Activated naive CD4-positive, alpha-beta T cell treated with anti-CD3 and anti-CD28 coated beads, Interleukin-2, amount 50 U/mL, for 24 hours (primary cell): ENCODE measurements around the gene PPP2R2C.

Experiments
- H3K27ac Mint-ChIP-seq: one replicate; pipeline ENCODE4 v1.8.0; 2021; ENCODE audit warnings: mild to moderate bottlenecking, mixed read lengths
- H3K27me3 Mint-ChIP-seq: one replicate; pipeline ENCODE4 v1.8.0; 2021; ENCODE audit warnings: mixed read lengths
- H3K36me3 Mint-ChIP-seq: one replicate; pipeline ENCODE4 v1.8.0; 2021; ENCODE audit warnings: mixed read lengths
- H3K4me1 Mint-ChIP-seq: one replicate; pipeline ENCODE4 v1.8.0; 2021; ENCODE audit warnings: mixed read lengths
- H3K4me3 Mint-ChIP-seq: one replicate; pipeline ENCODE4 v1.8.0; 2021; ENCODE audit warnings: mild to moderate bottlenecking, mixed read lengths
- H3K9me3 Mint-ChIP-seq: one replicate; pipeline ENCODE4 v1.8.0; 2021; ENCODE audit warnings: mixed read lengths

PPP2R2C gene

GRCh38 chr4:6319530-6320150 lies 152.8 kb downstream of the PPP2R2C start:
- Mint-ChIP-seq H3K9me3 (no peaks in the 10 kb centered on the region), H3K4me3 (no peak overlapping the region), H3K27ac (no peak overlapping the region), H3K27me3 (peaks cover 15% of the 10 kb centered on the region), H3K36me3 (no peaks in the 10 kb centered on the region), H3K4me1 (no peaks in the 10 kb centered on the region)

GRCh38 chr4:6318206-6318605 lies 154.2 kb downstream of the PPP2R2C start:
- H3K27ac Mint-ChIP-seq: no peak overlapping the region
- H3K4me3 Mint-ChIP-seq: no peak overlapping the region
- H3K27me3 Mint-ChIP-seq: peaks cover 19% of the 10 kb centered on the region
- no peaks in the 10 kb centered on the region for H3K9me3 Mint-ChIP-seq
- no peaks in the 10 kb centered on the region for H3K36me3 Mint-ChIP-seq
- H3K4me1 Mint-ChIP-seq: no peaks in the 10 kb centered on the region

- Mint-ChIP-seq H3K4me3 (no peak overlapping the region), H3K4me1 (no peaks in the 10 kb centered on the region), H3K9me3 (no peaks in the 10 kb centered on the region), H3K27me3 (peaks cover 26% of the 10 kb centered on the region), H3K36me3 (no peaks in the 10 kb centered on the region), H3K27ac (no peak overlapping the region)
Observed at GRCh38 chr4:6316461-6317003, 155.9 kb downstream of the PPP2R2C start.

- peaks cover 4% of the 10 kb centered on the region for H3K4me1 Mint-ChIP-seq
- no peak overlapping the region for H3K4me3 Mint-ChIP-seq
- no peak overlapping the region for H3K27ac Mint-ChIP-seq
- H3K9me3 Mint-ChIP-seq: no peaks in the 10 kb centered on the region
- H3K27me3 Mint-ChIP-seq: peaks cover 39% of the 10 kb centered on the region
- no peaks in the 10 kb centered on the region for H3K36me3 Mint-ChIP-seq
Observed at GRCh38 chr4:6313216-6313615, 159.2 kb downstream of the PPP2R2C start.

- Mint-ChIP-seq H3K27me3 (peaks cover 40% of the 10 kb centered on the region), H3K4me3 (peak overlapping the region; percentile 45)
Observed at GRCh38 chr4:6309777-6310176, 162.6 kb downstream of the PPP2R2C start.

GRCh38 chr4:6308899-6309643 lies 163.3 kb downstream of the PPP2R2C start:
- H3K36me3 Mint-ChIP-seq: no peaks in the 10 kb centered on the region
- no peaks in the 10 kb centered on the region for H3K9me3 Mint-ChIP-seq
- H3K27ac Mint-ChIP-seq: no peak overlapping the region
- H3K4me3 Mint-ChIP-seq: peak overlapping the region; percentile 45
- peaks cover 4% of the 10 kb centered on the region for H3K4me1 Mint-ChIP-seq
- peaks cover 40% of the 10 kb centered on the region for H3K27me3 Mint-ChIP-seq

More at GRCh38 chr4:6309777-6310176, 162.6 kb downstream of the PPP2R2C start:
- Mint-ChIP-seq H3K9me3 (no peaks in the 10 kb centered on the region), H3K4me1 (peaks cover 4% of the 10 kb centered on the region), H3K36me3 (no peaks in the 10 kb centered on the region), H3K27ac (no peak overlapping the region)

GRCh38 chr4:6307891-6308290 lies 164.5 kb downstream of the PPP2R2C start:
- Mint-ChIP-seq H3K4me1 (peaks cover 4% of the 10 kb centered on the region), H3K9me3 (no peaks in the 10 kb centered on the region), H3K27me3 (peaks cover 34% of the 10 kb centered on the region), H3K36me3 (no peaks in the 10 kb centered on the region), H3K27ac (no peak overlapping the region), H3K4me3 (no peak overlapping the region)

GRCh38 chr4:6307230-6307629 lies 165.2 kb downstream of the PPP2R2C start:
- Mint-ChIP-seq H3K9me3 (no peaks in the 10 kb centered on the region), H3K27me3 (peaks cover 31% of the 10 kb centered on the region), H3K36me3 (peaks cover 2% of the 10 kb centered on the region), H3K4me3 (no peak overlapping the region), H3K4me1 (peaks cover 4% of the 10 kb centered on the region), H3K27ac (no peak overlapping the region)

- Mint-ChIP-seq H3K4me1 (peaks cover 4% of the 10 kb centered on the region), H3K9me3 (no peaks in the 10 kb centered on the region), H3K36me3 (peaks cover 2% of the 10 kb centered on the region), H3K4me3 (no peak overlapping the region), H3K27ac (no peak overlapping the region), H3K27me3 (peaks cover 25% of the 10 kb centered on the region)
Observed at GRCh38 chr4:6306299-6306698, 166.1 kb downstream of the PPP2R2C start.

- H3K4me3 Mint-ChIP-seq: no peak overlapping the region
- H3K36me3 Mint-ChIP-seq: peaks cover 6% of the 10 kb centered on the region
- H3K9me3 Mint-ChIP-seq: no peaks in the 10 kb centered on the region
- no peaks in the 10 kb centered on the region for H3K4me1 Mint-ChIP-seq
- H3K27ac Mint-ChIP-seq: no peak overlapping the region
- H3K27me3 Mint-ChIP-seq: peaks cover 12% of the 10 kb centered on the region
Observed at GRCh38 chr4:6303943-6304342, 168.5 kb downstream of the PPP2R2C start.

- H3K27ac Mint-ChIP-seq: no peak overlapping the region
- H3K4me1 Mint-ChIP-seq: no peaks in the 10 kb centered on the region
- H3K36me3 Mint-ChIP-seq: peaks cover 6% of the 10 kb centered on the region
- peaks cover 4% of the 10 kb centered on the region for H3K27me3 Mint-ChIP-seq
- no peaks in the 10 kb centered on the region for H3K9me3 Mint-ChIP-seq
- H3K4me3 Mint-ChIP-seq: no peak overlapping the region
Observed at GRCh38 chr4:6302869-6303268, 169.5 kb downstream of the PPP2R2C start.

GRCh38 chr4:6301732-6302442 lies 170.5 kb downstream of the PPP2R2C start:
- H3K4me3 Mint-ChIP-seq: no peak overlapping the region
- peaks cover 3% of the 10 kb centered on the region for H3K27me3 Mint-ChIP-seq
- no peak overlapping the region for H3K27ac Mint-ChIP-seq
- peaks cover 6% of the 10 kb centered on the region for H3K36me3 Mint-ChIP-seq
- H3K4me1 Mint-ChIP-seq: no peaks in the 10 kb centered on the region
- H3K9me3 Mint-ChIP-seq: no peaks in the 10 kb centered on the region

- Mint-ChIP-seq H3K27me3 (no peaks in the 10 kb centered on the region), H3K9me3 (no peaks in the 10 kb centered on the region), H3K36me3 (peaks cover 6% of the 10 kb centered on the region), H3K27ac (no peak overlapping the region), H3K4me1 (no peaks in the 10 kb centered on the region), H3K4me3 (no peak overlapping the region)
Observed at GRCh38 chr4:6301051-6301731, 171.2 kb downstream of the PPP2R2C start.

GRCh38 chr4:6300359-6300758 lies 172.1 kb downstream of the PPP2R2C start:
- Mint-ChIP-seq H3K27me3 (no peaks in the 10 kb centered on the region), H3K9me3 (no peaks in the 10 kb centered on the region), H3K4me1 (no peaks in the 10 kb centered on the region), H3K4me3 (no peak overlapping the region), H3K36me3 (peaks cover 6% of the 10 kb centered on the region), H3K27ac (no peak overlapping the region)

- Mint-ChIP-seq H3K36me3 (peaks cover 6% of the 10 kb centered on the region), H3K27me3 (no peaks in the 10 kb centered on the region), H3K4me3 (no peak overlapping the region), H3K9me3 (no peaks in the 10 kb centered on the region), H3K4me1 (no peaks in the 10 kb centered on the region), H3K27ac (no peak overlapping the region)
Observed at GRCh38 chr4:6299875-6300274, 172.5 kb downstream of the PPP2R2C start.
